ENCODE measurements around the gene CALML6. TPM values are rescaled to one million over a fixed set of nuclear protein-coding genes. Genes with fewer than 3 reads are reported as not detected.

CALML6 gene
- total RNA-seq, 1 donor from 2014 or later: 2.3 TPM

DNA sequence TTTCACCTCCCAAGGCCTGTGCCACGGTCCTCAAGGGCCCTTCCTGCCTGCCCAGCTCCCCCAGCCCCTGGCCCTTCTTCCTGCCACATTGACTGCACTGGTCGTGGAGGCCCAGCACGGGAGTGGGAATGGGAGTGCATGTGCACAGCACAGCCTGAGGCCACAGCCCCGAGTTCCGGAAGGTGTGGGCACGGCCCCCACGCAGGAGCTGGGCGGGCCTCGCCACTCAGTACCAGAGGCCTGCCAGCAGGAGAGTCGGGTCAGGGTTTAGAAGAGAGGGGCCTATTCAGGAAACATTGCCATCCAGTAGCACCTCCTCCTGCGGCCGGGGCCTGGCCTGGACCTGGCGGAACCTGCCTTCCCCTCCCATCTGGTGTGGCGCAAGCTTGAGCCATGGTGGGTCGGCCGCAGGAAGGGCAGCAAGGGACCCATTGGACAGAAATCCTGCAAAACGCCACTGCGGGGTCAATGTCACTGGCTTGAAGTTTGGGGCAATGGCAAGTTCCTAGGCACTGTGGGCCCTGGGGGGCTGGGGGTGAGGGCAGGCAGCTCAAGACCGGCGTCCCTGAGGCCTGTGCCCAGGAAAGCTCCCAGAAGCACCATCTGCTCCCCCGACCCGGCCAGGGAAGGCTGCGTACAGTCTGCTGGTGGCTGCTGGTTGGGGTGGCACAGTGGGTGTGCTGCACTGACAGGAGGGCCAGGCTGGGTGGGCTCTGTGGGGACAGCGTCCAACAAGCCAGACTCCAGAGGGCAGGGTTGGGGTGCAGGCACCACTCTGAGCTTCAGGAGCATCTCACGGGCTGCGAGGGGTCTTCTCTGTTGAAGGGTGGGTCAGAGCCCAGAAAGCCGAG lies 5.8 kb downstream of the CALML6 start:
- DNase-seq (ENCODE audit: low spot score): peak; percentile 87
- no peak overlapping the region for H3K27ac Mint-ChIP-seq (ENCODE audit: unreplicated experiment)
- TF ChIP-seq, protein P1, sequence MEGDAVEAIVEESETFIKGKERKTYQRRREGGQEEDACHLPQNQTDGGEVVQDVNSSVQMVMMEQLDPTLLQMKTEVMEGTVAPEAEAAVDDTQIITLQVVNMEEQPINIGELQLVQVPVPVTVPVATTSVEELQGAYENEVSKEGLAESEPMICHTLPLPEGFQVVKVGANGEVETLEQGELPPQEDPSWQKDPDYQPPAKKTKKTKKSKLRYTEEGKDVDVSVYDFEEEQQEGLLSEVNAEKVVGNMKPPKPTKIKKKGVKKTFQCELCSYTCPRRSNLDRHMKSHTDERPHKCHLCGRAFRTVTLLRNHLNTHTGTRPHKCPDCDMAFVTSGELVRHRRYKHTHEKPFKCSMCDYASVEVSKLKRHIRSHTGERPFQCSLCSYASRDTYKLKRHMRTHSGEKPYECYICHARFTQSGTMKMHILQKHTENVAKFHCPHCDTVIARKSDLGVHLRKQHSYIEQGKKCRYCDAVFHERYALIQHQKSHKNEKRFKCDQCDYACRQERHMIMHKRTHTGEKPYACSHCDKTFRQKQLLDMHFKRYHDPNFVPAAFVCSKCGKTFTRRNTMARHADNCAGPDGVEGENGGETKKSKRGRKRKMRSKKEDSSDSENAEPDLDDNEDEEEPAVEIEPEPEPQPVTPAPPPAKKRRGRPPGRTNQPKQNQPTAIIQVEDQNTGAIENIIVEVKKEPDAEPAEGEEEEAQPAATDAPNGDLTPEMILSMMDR (IDR thresholded peaks at IDR 0.05): no peak
- no peaks in the 10 kb centered on the region for H3K9me3 Mint-ChIP-seq (ENCODE audit: low read depth)
- H3K27me3 Mint-ChIP-seq (ENCODE audit: low read depth): no peaks in the 10 kb centered on the region
- no peak overlapping the region for H3K4me3 Mint-ChIP-seq (ENCODE audit: unreplicated experiment)
- peaks cover 3% of the 10 kb centered on the region for H3K4me1 Mint-ChIP-seq (ENCODE audit: low read depth)
- H3K36me3 Mint-ChIP-seq (ENCODE audit: low read depth): no peaks in the 10 kb centered on the region

DNA sequence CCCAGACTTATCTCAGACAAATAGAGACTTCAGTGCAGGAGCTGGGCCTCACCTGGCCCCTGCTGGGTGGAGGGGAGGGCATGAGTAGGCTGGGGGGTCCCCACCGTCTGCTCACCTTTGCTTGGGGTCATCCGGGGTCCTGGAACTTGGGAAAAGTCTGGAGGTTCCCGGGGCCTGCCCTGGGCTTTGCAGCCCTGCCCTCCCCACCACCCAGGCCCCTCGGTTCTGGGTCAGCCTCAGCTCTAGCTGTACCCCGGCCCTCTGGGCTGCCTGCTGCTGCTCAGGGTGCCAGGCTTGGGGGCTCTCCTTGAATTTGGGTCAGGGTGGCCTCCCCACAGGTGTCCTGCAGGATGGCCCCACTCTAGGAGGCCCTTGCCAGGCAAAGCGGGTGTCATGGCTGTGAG lies 6.4 kb downstream of the CALML6 start:
- DNase-seq (ENCODE audit: low spot score): no peak
- Mint-ChIP-seq H3K27me3 (ENCODE audit: low read depth) (no peaks in the 10 kb centered on the region), H3K27ac (ENCODE audit: unreplicated experiment) (no peak overlapping the region), H3K9me3 (ENCODE audit: low read depth) (no peaks in the 10 kb centered on the region), H3K4me1 (ENCODE audit: low read depth) (peaks cover 3% of the 10 kb centered on the region), H3K36me3 (ENCODE audit: low read depth) (no peaks in the 10 kb centered on the region), H3K4me3 (ENCODE audit: unreplicated experiment) (no peak overlapping the region)
- TF ChIP-seq, protein P1 (IDR thresholded peaks at IDR 0.05): no peak

DNA sequence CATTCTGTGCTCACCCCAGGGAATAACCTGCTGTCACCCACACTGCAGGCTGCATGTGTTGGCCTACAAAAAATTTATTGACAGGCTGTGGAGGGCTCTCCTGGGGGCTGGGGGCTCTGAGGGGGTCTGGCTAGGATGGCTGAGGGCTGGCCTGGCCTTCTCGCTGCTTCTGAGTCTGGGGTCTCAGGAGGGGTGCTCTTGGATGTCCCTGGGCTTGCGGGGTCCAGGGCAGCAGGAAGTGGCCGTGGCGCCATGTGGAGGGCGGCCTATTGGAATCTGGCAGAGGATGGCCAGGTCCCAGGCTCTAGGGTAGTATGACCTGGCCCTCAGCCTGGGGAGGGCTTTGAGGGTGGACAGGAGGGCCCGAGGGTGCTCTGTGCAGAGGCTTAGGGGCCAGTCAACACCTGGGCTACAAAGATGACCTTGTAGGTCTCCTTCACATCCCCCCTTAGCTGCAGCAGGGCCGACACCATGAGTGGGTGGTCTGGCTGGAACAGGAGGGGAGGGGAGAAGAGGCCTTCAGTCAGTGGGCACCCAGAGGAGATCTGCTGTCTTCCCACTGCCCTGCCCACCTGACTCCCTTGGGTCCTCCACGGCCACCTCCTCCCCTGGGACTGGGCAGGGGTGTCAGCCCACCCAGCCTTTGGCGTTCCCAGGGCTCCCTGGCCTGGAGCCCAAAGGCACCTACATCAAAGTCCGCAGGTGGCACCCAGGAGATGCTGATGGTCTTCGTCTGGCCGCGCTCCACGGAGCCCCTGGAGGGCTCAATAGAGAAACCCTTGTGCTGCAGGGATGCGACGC lies 7.0 kb downstream of the CALML6 start:
- no peak overlapping the region for H3K4me3 Mint-ChIP-seq (ENCODE audit: unreplicated experiment)
- H3K36me3 Mint-ChIP-seq (ENCODE audit: low read depth): no peaks in the 10 kb centered on the region
- H3K4me1 Mint-ChIP-seq (ENCODE audit: low read depth): peaks cover 3% of the 10 kb centered on the region
- H3K27me3 Mint-ChIP-seq (ENCODE audit: low read depth): no peaks in the 10 kb centered on the region
- no peak for DNase-seq (ENCODE audit: low spot score)
- no peaks in the 10 kb centered on the region for H3K9me3 Mint-ChIP-seq (ENCODE audit: low read depth)
- TF ChIP-seq, protein P1 (IDR thresholded peaks at IDR 0.05): no peak
- H3K27ac Mint-ChIP-seq (ENCODE audit: unreplicated experiment): no peak overlapping the region

DNA sequence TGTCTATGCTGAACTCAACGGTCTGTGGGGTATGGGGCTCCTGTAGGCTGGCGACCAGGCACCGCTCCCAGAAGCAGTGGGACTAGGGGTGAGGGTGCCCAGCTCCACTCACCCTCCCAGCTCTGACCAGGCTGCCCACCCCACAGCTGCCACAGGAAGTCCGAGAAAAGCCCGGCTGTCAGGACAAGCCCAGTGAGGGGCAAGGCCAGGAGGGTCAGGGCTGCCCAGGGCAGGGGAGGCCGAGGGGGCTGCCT lies 7.6 kb downstream of the CALML6 start:
- Mint-ChIP-seq H3K36me3 (ENCODE audit: low read depth) (no peaks in the 10 kb centered on the region), H3K27me3 (ENCODE audit: low read depth) (no peaks in the 10 kb centered on the region)
- TF ChIP-seq, protein P1 (IDR thresholded peaks at IDR 0.05): no peak

DNA sequence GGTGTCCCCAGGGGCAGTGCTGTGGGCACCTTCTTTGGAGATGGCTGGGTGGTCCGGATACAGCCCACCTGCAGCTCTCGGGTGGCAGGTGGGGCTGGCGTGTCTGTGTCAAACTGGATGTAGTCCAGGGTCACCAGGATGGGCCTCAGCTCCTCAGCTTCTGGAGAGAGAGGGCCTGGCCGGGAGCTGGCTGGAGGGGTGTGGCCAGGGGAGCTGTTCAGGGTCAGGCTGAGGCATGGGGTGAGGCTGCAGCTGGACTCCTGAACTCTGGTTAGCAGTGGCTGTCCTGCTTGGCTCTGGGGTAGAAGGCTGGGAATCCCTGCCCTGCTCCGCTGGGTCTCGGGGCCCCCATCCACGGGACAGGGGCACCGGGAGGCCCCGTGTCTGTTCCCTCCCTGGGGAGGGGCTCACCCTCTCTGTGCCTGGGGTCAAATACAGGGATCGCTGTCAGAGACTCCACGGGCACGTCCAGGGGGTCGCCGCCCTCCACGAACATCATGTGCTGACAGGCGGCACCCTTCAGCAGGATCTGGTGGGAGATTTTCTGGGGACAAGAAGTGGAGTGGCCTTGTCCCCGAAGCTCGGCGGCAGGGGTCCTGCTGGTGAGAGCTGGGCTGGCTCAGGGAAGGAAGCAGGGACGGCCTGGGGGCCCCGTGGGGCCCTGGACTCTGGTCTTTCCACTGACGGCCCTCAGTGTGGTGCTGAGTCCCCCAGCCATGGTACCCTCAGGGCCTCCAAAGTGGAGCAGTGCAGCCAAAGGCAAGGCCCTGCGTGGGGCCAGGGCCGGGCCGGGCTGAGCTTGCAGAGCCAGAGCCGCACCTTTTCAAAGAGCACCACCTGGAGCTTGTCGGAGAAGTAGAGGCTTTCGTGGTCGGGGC lies 8.1 kb downstream of the CALML6 start:
- Mint-ChIP-seq H3K27ac (ENCODE audit: unreplicated experiment) (no peak overlapping the region), H3K27me3 (ENCODE audit: low read depth) (no peaks in the 10 kb centered on the region), H3K4me3 (ENCODE audit: unreplicated experiment) (no peak overlapping the region), H3K9me3 (ENCODE audit: low read depth) (no peaks in the 10 kb centered on the region), H3K36me3 (ENCODE audit: low read depth) (no peaks in the 10 kb centered on the region), H3K4me1 (ENCODE audit: low read depth) (peaks cover 3% of the 10 kb centered on the region)
- TF ChIP-seq, protein P1 (IDR thresholded peaks at IDR 0.05): no peak
- DNase-seq (ENCODE audit: low spot score): peak; percentile 91

More for the DNA sequence above, 7.6 kb downstream of the CALML6 start:
- H3K9me3 Mint-ChIP-seq (ENCODE audit: low read depth): no peaks in the 10 kb centered on the region
- no peak overlapping the region for H3K4me3 Mint-ChIP-seq (ENCODE audit: unreplicated experiment)
- peaks cover 3% of the 10 kb centered on the region for H3K4me1 Mint-ChIP-seq (ENCODE audit: low read depth)
- no peak overlapping the region for H3K27ac Mint-ChIP-seq (ENCODE audit: unreplicated experiment)
- DNase-seq (ENCODE audit: low spot score): no peak

Measured in chondrocyte (in vitro differentiated cells).